ENCODE measurements around the gene SESN1.

- TF ChIP-seq, protein P1, sequence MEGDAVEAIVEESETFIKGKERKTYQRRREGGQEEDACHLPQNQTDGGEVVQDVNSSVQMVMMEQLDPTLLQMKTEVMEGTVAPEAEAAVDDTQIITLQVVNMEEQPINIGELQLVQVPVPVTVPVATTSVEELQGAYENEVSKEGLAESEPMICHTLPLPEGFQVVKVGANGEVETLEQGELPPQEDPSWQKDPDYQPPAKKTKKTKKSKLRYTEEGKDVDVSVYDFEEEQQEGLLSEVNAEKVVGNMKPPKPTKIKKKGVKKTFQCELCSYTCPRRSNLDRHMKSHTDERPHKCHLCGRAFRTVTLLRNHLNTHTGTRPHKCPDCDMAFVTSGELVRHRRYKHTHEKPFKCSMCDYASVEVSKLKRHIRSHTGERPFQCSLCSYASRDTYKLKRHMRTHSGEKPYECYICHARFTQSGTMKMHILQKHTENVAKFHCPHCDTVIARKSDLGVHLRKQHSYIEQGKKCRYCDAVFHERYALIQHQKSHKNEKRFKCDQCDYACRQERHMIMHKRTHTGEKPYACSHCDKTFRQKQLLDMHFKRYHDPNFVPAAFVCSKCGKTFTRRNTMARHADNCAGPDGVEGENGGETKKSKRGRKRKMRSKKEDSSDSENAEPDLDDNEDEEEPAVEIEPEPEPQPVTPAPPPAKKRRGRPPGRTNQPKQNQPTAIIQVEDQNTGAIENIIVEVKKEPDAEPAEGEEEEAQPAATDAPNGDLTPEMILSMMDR (IDR thresholded peaks at IDR 0.05) = no peak
- no peak for TF ChIP-seq POLR2A (IDR thresholded peaks at IDR 0.05)
These were observed 14.7 kb downstream of the SESN1 start for GRCh38 chr6:109079981-109080380.
